Smooth muscle cell (in vitro differentiated cells): Measurements from ENCODE around the gene DCTN4. TPM values are rescaled to one million over a fixed set of nuclear protein-coding genes. Genes with fewer than 3 reads are reported as not detected.

Source experiments
- DNase-seq: peaks from one replicate; lab custom pipeline; 2025; ENCODE audit not compliant: unreplicated experiment; lab: John Stamatoyannopoulos, UW
- H2AFZ ChIP-seq: fragments of 200-600 bp; sonication (generic); 2 replicates; pipeline ENCODE4 v1.6.0; 2016; ENCODE audit warnings: antibody characterized with exemption, low read depth, mild to moderate bottlenecking
- H3F3A ChIP-seq: fragments of 200-600 bp; sonication (generic); 2 replicates; pipeline ENCODE4 v1.6.0; 2017; ENCODE audit warnings: antibody characterized with exemption, low read depth
- H3K27ac ChIP-seq: fragments of 200-600 bp; sonication (generic); 2 replicates; pipeline ENCODE4 v1.5.1; 2016; ENCODE audit warnings: low read depth, mild to moderate bottlenecking
- H3K27me3 ChIP-seq: fragments of 200-600 bp; sonication (generic); 2 replicates; pipeline ENCODE4 v1.6.1; 2016; ENCODE audit warnings: low read depth, mild to moderate bottlenecking
- H3K36me3 ChIP-seq: fragments of 200-600 bp; sonication (generic); 2 replicates; pipeline ENCODE4 v1.5.1; 2016; ENCODE audit warnings: low read depth
- H3K4me1 ChIP-seq: fragments of 200-600 bp; sonication (generic); 2 replicates; pipeline ENCODE4 v1.5.1; 2016; ENCODE audit warnings: low read depth
- H3K4me2 ChIP-seq: fragments of 200-600 bp; sonication (generic); 2 replicates; pipeline ENCODE4 v1.6.0; 2016; ENCODE audit warnings: mild to moderate bottlenecking
- H3K4me3 ChIP-seq: fragments of 200-600 bp; sonication (generic); 2 replicates; pipeline ENCODE4 v1.5.1; 2016; ENCODE audit warnings: mild to moderate bottlenecking
- H3K79me2 ChIP-seq: fragments of 200-600 bp; sonication (generic); 2 replicates; pipeline ENCODE4 v1.6.0; 2016; ENCODE audit warnings: low read depth, mild to moderate bottlenecking
- H3K9ac ChIP-seq: fragments of 200-600 bp; sonication (generic); 2 replicates; pipeline ENCODE4 v1.6.0; 2016; ENCODE audit warnings: low read depth
- H3K9me3 ChIP-seq: fragments of 200-600 bp; sonication (generic); replicated peaks from 2 replicates; pipeline ENCODE4 v1.5.1; 2016; ENCODE audit warnings: low read depth
- H4K20me1 ChIP-seq: fragments of 200-600 bp; sonication (generic); 2 replicates; pipeline ENCODE4 v1.6.0; 2016; ENCODE audit warnings: low read depth
- WGBS: methylation state at CpG from one replicate; pipeline ENCODE4 v1.1.7; 2016; ENCODE audit warnings: low lambda C conversion rate; 5-methylcytosine and 5-hydroxymethylcytosine counted together
- polyA plus RNA-seq: library from polyadenylated mRNA; unstranded; fragments of >200 nt; fragmentation: Nextera tagmentation; extraction: Ambion mirVana; gene quantifications from 2 replicates; pipeline ENCODE4 v1.2.1, GENCODE V29; 2016
- total RNA-seq: library from RNA; depleted of rRNA; stranded (reverse); fragments of >200 nt; gene quantifications from 2 replicates; pipeline ENCODE4 v1.2.3, GENCODE V29; 2014
- TF ChIP-seq, protein P1 (sequence below): fragments of 200-600 bp; sonication (generic); IDR thresholded peaks from 2 replicates; pipeline ENCODE4 v1.5.1; 2017; ENCODE audit warnings: borderline replicate concordance, mild to moderate bottlenecking, antibody characterized with exemption; ENCODE audit not compliant: insufficient read depth, poor library complexity, severe bottlenecking

The DCTN4 gene
- total and polyA plus RNA-seq, 2 experiments from 2014 or later, result 38.7 to 77.7 TPM

DNA sequence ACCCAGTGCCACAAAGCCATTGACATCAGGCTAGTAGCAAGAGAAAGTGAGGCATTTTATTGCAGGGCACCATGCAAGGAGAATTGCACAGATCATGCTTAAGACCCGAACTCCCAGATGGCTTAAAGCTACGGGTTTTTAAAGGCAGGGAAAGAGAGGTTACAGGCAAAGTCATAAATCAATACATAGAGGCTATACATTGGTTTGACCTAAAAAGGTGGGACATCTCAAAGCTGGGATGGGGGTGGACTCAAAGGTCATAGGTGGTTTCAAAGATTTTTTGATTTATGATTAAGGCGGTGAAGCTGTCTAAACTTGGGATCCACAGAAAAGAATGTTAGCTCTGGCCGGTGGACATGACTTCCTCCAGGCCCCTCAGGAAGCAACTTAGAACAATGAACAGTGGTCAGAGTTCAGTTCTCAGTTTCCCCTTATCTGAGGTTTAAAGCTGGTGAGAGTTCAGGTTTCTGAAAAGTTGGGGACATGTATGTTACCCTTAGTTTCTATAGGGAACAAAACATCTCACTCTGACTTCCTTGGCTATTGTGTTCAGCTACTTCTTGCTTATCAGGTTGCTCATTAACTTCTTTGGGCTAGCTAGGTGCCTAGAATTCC, 51.9 kb downstream of the DCTN4 start:
- Histone ChIP-seq H3K36me3 (peaks cover 18% of the 10 kb centered on the region), H3K4me3 (no peak overlapping the region), H2AFZ (no peak overlapping the region), H3K4me2 (no peak overlapping the region), H3K9ac (no peak overlapping the region), H3K9me3 (no peaks in the 10 kb centered on the region), H3K79me2 (no peaks in the 10 kb centered on the region), H3K27me3 (no peaks in the 10 kb centered on the region), H3K4me1 (no peaks in the 10 kb centered on the region), H3K27ac (no peak overlapping the region), H3F3A (no peaks in the 10 kb centered on the region), H4K20me1 (no peaks in the 10 kb centered on the region)
- TF ChIP-seq, protein P1, sequence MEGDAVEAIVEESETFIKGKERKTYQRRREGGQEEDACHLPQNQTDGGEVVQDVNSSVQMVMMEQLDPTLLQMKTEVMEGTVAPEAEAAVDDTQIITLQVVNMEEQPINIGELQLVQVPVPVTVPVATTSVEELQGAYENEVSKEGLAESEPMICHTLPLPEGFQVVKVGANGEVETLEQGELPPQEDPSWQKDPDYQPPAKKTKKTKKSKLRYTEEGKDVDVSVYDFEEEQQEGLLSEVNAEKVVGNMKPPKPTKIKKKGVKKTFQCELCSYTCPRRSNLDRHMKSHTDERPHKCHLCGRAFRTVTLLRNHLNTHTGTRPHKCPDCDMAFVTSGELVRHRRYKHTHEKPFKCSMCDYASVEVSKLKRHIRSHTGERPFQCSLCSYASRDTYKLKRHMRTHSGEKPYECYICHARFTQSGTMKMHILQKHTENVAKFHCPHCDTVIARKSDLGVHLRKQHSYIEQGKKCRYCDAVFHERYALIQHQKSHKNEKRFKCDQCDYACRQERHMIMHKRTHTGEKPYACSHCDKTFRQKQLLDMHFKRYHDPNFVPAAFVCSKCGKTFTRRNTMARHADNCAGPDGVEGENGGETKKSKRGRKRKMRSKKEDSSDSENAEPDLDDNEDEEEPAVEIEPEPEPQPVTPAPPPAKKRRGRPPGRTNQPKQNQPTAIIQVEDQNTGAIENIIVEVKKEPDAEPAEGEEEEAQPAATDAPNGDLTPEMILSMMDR, result no peak
- 94% methylated on average over 4 of the region's 4 CpGs for WGBS
- DNase-seq, result no peak

DNA sequence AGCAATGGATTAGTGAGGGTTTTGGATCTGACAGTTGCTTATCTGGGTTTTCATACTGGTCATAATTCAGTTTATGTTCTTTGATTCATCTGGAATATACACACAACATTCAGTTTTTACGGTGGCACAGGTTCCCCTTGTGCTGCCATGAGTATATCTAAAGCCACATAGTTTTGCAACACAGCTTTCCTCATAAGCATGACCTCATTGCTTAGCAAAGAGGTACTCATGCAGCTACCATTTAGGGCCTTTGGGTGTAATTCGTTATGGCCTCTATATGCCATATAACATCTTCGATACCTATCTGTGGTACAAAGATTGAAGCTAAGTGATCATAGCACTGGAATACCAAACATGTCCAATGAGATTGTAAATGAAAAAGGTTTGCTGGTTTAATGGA, 55.1 kb downstream of the DCTN4 start:
- no peaks in the 10 kb centered on the region for H3K27me3 ChIP-seq
- peaks cover 4% of the 10 kb centered on the region for H3K36me3 ChIP-seq
- 92% methylated on average over 3 of the region's 3 CpGs for WGBS
- H3K79me2 ChIP-seq, result peaks cover 21% of the 10 kb centered on the region
- H3K4me1 ChIP-seq, result peaks cover 12% of the 10 kb centered on the region
- TF ChIP-seq, protein P1, result no peak
- no peaks in the 10 kb centered on the region for H3K9me3 ChIP-seq
- H2AFZ ChIP-seq, result no peak overlapping the region
- H4K20me1 ChIP-seq, result peaks cover 14% of the 10 kb centered on the region
- H3K27ac ChIP-seq, result no peak overlapping the region
- H3F3A ChIP-seq, result no peaks in the 10 kb centered on the region
- H3K9ac ChIP-seq, result no peak overlapping the region
- H3K4me2 ChIP-seq, result no peak overlapping the region
- DNase-seq, result no peak
- no peak overlapping the region for H3K4me3 ChIP-seq

DNA sequence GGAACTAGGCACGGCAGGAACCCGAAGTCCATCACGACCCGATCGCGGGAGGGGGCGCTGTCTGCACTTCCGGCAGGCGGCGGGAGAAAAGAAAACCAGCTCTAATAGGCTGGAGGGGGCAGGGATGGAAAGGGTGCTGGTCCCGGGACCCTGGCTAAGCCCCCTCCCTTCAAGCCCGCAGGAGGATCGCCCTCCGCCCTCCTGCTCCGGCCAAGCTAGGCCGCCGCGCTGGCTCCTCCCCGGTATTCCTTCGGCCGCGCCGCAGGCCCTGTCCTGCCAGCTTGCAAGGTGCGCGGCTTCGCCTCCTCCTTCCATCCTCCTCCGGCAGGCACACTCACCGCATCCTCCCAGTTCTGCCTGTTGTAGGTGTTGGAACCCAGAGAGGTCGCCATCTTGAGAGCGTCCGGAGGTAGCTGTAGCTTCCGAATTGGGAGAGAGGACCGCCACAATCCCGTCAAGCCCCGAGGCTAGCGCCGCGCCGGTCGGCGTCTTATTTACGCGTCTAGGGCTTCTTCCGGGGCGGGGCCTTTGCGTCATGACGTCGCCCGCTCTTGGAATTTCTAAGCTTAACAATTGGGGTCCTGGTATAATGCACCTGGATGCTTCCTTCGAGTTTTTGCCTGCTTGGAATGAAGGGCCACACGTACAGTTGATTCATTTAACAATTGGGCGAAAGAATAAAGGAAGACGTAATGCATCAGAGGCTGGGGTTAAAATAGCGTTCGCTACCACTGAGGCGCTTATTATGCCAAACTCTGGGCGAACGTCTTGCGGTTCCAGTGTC, 58.0 kb downstream of the DCTN4 start, which contains the start of gene RBM22:
Gene RBM22 (minus strand): TSS at position 469 of the 784 bp plus-strand sequence. CDS start 77 bp downstream, at position 392.
- Histone ChIP-seq H3K79me2 (peaks cover 30% of the 10 kb centered on the region), H3K36me3 (peaks cover 24% of the 10 kb centered on the region), H3K27me3 (no peaks in the 10 kb centered on the region), H3K27ac (peak within 1 kb of the TSS; percentile 75), H3K4me2 (peak within 1 kb of the TSS; percentile 91), H4K20me1 (peaks cover 14% of the 10 kb centered on the region), H3K4me3 (peak within 1 kb of the TSS; percentile 85), H2AFZ (peak within 1 kb of the TSS; percentile 71), H3F3A (no peaks in the 10 kb centered on the region), H3K9me3 (no peaks in the 10 kb centered on the region), H3K4me1 (peaks cover 12% of the 10 kb centered on the region), H3K9ac (peak within 1 kb of the TSS; percentile 85)
- peak; percentile 54 for DNase-seq
- WGBS, result under 1% methylated on average over 44 of the region's 59 CpGs
- TF ChIP-seq, protein P1, result peak; percentile 57

DNA sequence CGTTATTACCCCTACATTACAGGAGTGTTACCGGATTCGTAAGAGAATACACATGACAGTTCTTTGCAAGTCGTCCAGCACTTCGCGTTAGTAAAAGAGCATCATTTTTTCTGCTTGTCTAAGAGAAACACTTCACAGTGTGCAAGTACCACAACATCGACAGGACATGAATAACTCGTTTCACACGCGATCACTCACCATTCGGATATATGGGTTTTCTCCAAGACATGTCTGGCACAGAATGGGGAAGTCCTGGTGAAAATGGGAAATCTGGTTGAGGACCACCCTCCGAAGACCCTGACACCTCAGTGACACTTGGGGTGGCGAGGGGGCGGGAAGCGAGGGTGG, 58.6 kb downstream of the DCTN4 start:
- H3K4me2 ChIP-seq, result peak overlapping the region; percentile 91
- no peak for DNase-seq
- H3K27ac ChIP-seq, result peak overlapping the region; percentile 75
- peaks cover 30% of the 10 kb centered on the region for H3K36me3 ChIP-seq
- TF ChIP-seq, protein P1, result no peak
- H3K4me1 ChIP-seq, result peaks cover 12% of the 10 kb centered on the region
- H2AFZ ChIP-seq, result peak overlapping the region; percentile 71
- H3F3A ChIP-seq, result no peaks in the 10 kb centered on the region
- WGBS, result 15% methylated on average over 15 of the region's 15 CpGs
- no peaks in the 10 kb centered on the region for H3K27me3 ChIP-seq
- H3K9ac ChIP-seq, result peak overlapping the region; percentile 85
- H3K4me3 ChIP-seq, result peak overlapping the region; percentile 85
- peaks cover 14% of the 10 kb centered on the region for H4K20me1 ChIP-seq
- no peaks in the 10 kb centered on the region for H3K9me3 ChIP-seq
- H3K79me2 ChIP-seq, result peaks cover 30% of the 10 kb centered on the region
